HepG2 (cell line): ENCODE data around the gene NEK6. TPM values are rescaled to one million over a fixed set of nuclear protein-coding genes. Genes with fewer than 3 reads are reported as not detected.

Experiments
- AFF4 ChIP-seq: sonication (generic); formaldehyde crosslinking; IDR thresholded peaks from 2 replicates; pipeline ENCODE4 v1.4.0; 2020; ENCODE audit warnings: missing genetic modification reagents
- CREM ChIP-seq, 2 experiments: sonication (generic) in 1 of 2; formaldehyde crosslinking in 1 of 2; IDR thresholded peaks; 2 replicates each; pipeline versions ENCODE4 v1.4.0 to v1.6.1; 2016 to 2020; ENCODE audit warnings: antibody characterized with exemption in 1 of 2, mild to moderate bottlenecking in 1 of 2, missing genetic modification reagents in 1 of 2
- DBP ChIP-seq: sonication (generic); formaldehyde crosslinking; IDR thresholded peaks from 2 replicates; pipeline ENCODE4 v1.4.0; 2020; ENCODE audit warnings: missing genetic modification reagents; ENCODE audit errors: not compliant biosample characterization
- ELF4 ChIP-seq: sonication (generic); formaldehyde crosslinking; IDR thresholded peaks from 2 replicates; pipeline ENCODE4 v1.5.0; 2020; ENCODE audit warnings: missing genetic modification reagents, mild to moderate bottlenecking, moderate library complexity, borderline replicate concordance
- FOXK2 ChIP-seq: fragments of 450-650 bp; IDR thresholded peaks from 2 replicates; pipeline ENCODE4 v1.6.1; 2016
- GPN1 ChIP-seq: sonication (generic); formaldehyde crosslinking; IDR thresholded peaks from 2 replicates; pipeline ENCODE4 v1.5.1; 2020; ENCODE audit warnings: missing genetic modification reagents, borderline replicate concordance
- GZF1 ChIP-seq: sonication (generic); formaldehyde crosslinking; IDR thresholded peaks from 2 replicates; pipeline ENCODE4 v1.5.1; 2020; ENCODE audit warnings: mild to moderate bottlenecking, missing genetic modification reagents
- HMG20A ChIP-seq: IDR thresholded peaks from 2 replicates; pipeline ENCODE4 v1.6.1; 2016; ENCODE audit warnings: borderline replicate concordance
- HOXD1 ChIP-seq: sonication (generic); formaldehyde crosslinking; IDR thresholded peaks from 2 replicates; pipeline ENCODE4 v1.5.0; 2020; ENCODE audit warnings: missing genetic modification reagents
- KMT2A ChIP-seq: sonication (generic); formaldehyde crosslinking; IDR thresholded peaks from 2 replicates; pipeline ENCODE4 v1.4.0; 2020; ENCODE audit warnings: missing genetic modification reagents
- MBD4 ChIP-seq: IDR thresholded peaks from 2 replicates; pipeline ENCODE4 v1.6.1; 2012; ENCODE audit warnings: low read length, inconsistent platforms, borderline replicate concordance
- MIXL1 ChIP-seq: IDR thresholded peaks from 2 replicates; pipeline ENCODE4 v1.6.1; 2016
- PBX2 ChIP-seq: IDR thresholded peaks from 2 replicates; pipeline ENCODE4 v1.6.1; 2016; ENCODE audit warnings: control low read depth
- RARA ChIP-seq: IDR thresholded peaks from 2 replicates; pipeline ENCODE4 v1.6.1; 2016; ENCODE audit warnings: missing genetic modification reagents, missing compliant biosample characterization
- RARG ChIP-seq: sonication (generic); formaldehyde crosslinking; IDR thresholded peaks from 2 replicates; pipeline ENCODE4 v1.4.0; 2020; ENCODE audit warnings: low read depth, mild to moderate bottlenecking, missing genetic modification reagents
- RBM22 ChIP-seq: fragments of 200-400 bp; formaldehyde crosslinking; optimal IDR thresholded peaks from 2 replicates; pipeline ENCODE3; 2017; ENCODE audit warnings: mild to moderate bottlenecking, low read length, moderate library complexity
- REPIN1 ChIP-seq: sonication (generic); formaldehyde crosslinking; IDR thresholded peaks from 2 replicates; pipeline ENCODE4 v1.8.0; 2022; ENCODE audit warnings: missing genetic modification reagents, low read depth, mild to moderate bottlenecking, borderline replicate concordance
- SRSF9 ChIP-seq: fragments of 200-400 bp; formaldehyde crosslinking; IDR thresholded peaks from 2 replicates; pipeline ENCODE4 v1.6.1; 2018; ENCODE audit warnings: borderline replicate concordance, mild to moderate bottlenecking, low read depth, low read length; ENCODE audit not compliant: insufficient read depth, poor library complexity, severe bottlenecking
- TFE3 ChIP-seq: IDR thresholded peaks from 2 replicates; pipeline ENCODE4 v1.6.1; 2016
- ZNF740 ChIP-seq: sonication (generic); formaldehyde crosslinking; IDR thresholded peaks from 2 replicates; pipeline ENCODE4 v1.4.0; 2020; ENCODE audit warnings: missing genetic modification reagents
- ZSCAN29 ChIP-seq: sonication (generic); formaldehyde crosslinking; conservative IDR thresholded peaks from 2 replicates; pipeline ENCODE4 v1.4.0; 2020; ENCODE audit warnings: mild to moderate bottlenecking, missing genetic modification reagents
- ZSCAN5A ChIP-seq: sonication (generic); formaldehyde crosslinking; IDR thresholded peaks from 2 replicates; pipeline ENCODE4 v1.8.0; 2022; ENCODE audit warnings: mild to moderate bottlenecking, missing genetic modification reagents, borderline replicate concordance
- polyA plus RNA-seq, 8 experiments: library from polyadenylated mRNA; depleted of rRNA in 3 of 8; stranded (reverse) in 7 of 8; unstranded in 1 of 8; fragments of >200 nt; fragmentation: Illumina TruSeq in 4 of 8; extraction: Trizol in 4 of 8; gene quantifications; 2 replicates each; pipeline versions ENCODE4 v1.2.1 to v1.2.3, GENCODE V29; 2011 to 2016; ENCODE audit warnings: low read depth in 4 of 8, missing spikeins in 1 of 8, mixed read lengths in 1 of 8; ENCODE audit not compliant: insufficient read depth in 1 of 8
- total RNA-seq, 5 experiments: library from RNA; depleted of rRNA; stranded (reverse); fragments of >200 nt; fragmentation: Illumina TruSeq; extraction: Trizol; gene quantifications; 2 replicates each; pipeline ENCODE4 v1.2.3, GENCODE V29; 2016; ENCODE audit warnings: low read depth in 1 of 5

Gene NEK6
- total and polyA plus RNA-seq, 2 of the 13 experiments (the other 11 are each of a cell fraction or from before 2014, with no cell fraction given), result 30.4 to 119 TPM

GRCh38 chr9:124386201-124386600 lies 128.5 kb downstream of the NEK6 start (continued):
- TF ChIP-seq SRSF9, result no peak
- TF ChIP-seq DBP (CRISPR knock-in tag), result no peak
- TF ChIP-seq ZSCAN5A (CRISPR knock-in tag), result peak; percentile 43; the same call in 1 of the 2 replicates
- no peak for TF ChIP-seq GZF1 (CRISPR knock-in tag)
- TF ChIP-seq PBX2 (CRISPR knock-in tag), result no peak
- peak; percentile 93 for TF ChIP-seq RARA (CRISPR knock-in tag)
- TF ChIP-seq MIXL1, result peak; percentile 87; the same call in 1 of the 2 replicates
- no peak for TF ChIP-seq ZNF740 (CRISPR knock-in tag)
- TF ChIP-seq RARG (CRISPR knock-in tag), result no peak; the same call in 1 of the 2 replicates
- TF ChIP-seq RBM22, result no peak
- no peak for TF ChIP-seq AFF4
- TF ChIP-seq HOXD1, result peak; percentile 81
- 0 out of 2 replicates have a peak, but pooled peaks have one; percentile 39 for TF ChIP-seq ZSCAN29 (CRISPR knock-in tag)
- no peak for TF ChIP-seq GPN1 (CRISPR knock-in tag)
- peak; percentile 79; the same call in 1 of the 2 replicates for TF ChIP-seq KMT2A (CRISPR knock-in tag)
- TF ChIP-seq MBD4, result peak; percentile 94; the same call in 1 of the 2 replicates
- 0 out of 2 replicates have a peak, but pooled peaks have one; percentile 35 for TF ChIP-seq ELF4
- 0 out of 2 replicates have a peak, but pooled peaks have one; percentile 69 for TF ChIP-seq TFE3 (CRISPR knock-in tag)
- TF ChIP-seq HMG20A, result peak; percentile 97
- TF ChIP-seq FOXK2, result peak; percentile 89
- peak; percentile 81 for TF ChIP-seq REPIN1 (CRISPR knock-in tag)
- peak; percentile 90 for TF ChIP-seq CREM (IDR thresholded peaks at IDR 0.05)
- TF ChIP-seq CREM (CRISPR knock-in tag; IDR thresholded peaks at IDR 0.05), result no peak
